ENCODE data around the gene TNRC6C.

DNA sequence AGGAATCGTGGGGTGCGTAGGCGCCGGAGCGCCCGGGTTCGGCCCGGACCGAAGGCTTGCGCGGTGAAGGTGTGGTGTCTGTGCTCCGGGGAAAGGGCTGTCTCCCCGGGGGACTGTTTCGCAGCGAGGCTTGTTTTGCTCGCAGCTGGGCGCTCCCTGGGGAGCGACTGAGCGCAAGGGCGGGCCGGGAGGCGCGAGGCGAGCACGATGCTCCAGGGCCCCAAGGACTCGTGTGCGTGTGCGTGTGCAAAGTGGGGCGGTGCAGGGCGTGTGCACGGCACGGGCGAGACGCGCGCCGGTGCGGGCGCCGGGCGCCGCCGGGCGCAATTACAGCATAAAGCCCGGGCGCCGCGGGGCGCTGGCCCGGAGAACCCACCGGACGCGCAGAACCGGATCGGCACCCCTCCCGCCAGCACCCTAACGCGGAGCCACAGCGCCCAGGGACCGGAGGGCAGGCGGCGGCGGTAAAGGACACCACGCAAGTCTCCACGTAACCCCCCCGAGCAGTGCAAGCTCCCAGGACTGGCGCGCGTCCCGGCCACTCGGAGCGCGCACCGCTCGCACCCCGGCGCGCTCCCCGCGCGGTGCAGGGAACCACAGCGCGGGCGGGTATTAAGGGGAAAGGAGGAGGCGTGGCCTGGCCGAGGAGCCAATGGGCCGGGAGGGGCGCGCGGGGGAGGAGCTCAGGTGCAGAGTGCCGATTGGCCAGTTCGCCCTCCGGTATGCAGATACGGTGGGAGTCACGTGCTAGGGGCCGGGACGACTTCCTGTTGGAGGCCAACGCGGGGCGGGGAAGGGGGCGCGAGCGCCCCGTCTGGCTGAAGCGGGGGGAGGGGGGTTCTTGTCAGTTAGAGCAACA, at the start of gene TNRC6C:
- TF ChIP-seq, protein P1, sequence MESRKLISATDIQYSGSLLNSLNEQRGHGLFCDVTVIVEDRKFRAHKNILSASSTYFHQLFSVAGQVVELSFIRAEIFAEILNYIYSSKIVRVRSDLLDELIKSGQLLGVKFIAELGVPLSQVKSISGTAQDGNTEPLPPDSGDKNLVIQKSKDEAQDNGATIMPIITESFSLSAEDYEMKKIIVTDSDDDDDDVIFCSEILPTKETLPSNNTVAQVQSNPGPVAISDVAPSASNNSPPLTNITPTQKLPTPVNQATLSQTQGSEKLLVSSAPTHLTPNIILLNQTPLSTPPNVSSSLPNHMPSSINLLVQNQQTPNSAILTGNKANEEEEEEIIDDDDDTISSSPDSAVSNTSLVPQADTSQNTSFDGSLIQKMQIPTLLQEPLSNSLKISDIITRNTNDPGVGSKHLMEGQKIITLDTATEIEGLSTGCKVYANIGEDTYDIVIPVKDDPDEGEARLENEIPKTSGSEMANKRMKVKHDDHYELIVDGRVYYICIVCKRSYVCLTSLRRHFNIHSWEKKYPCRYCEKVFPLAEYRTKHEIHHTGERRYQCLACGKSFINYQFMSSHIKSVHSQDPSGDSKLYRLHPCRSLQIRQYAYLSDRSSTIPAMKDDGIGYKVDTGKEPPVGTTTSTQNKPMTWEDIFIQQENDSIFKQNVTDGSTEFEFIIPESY (IDR thresholded peaks at IDR 0.05), result no peak
- TF ChIP-seq EGR1 (IDR thresholded peaks at IDR 0.05; ENCODE audit: low read depth in 2 of 2) (peak; percentile 29 to 52), HNF4A (conservative IDR thresholded peaks at IDR 0.05) (no peak)
- TF ChIP-seq, protein P2, sequence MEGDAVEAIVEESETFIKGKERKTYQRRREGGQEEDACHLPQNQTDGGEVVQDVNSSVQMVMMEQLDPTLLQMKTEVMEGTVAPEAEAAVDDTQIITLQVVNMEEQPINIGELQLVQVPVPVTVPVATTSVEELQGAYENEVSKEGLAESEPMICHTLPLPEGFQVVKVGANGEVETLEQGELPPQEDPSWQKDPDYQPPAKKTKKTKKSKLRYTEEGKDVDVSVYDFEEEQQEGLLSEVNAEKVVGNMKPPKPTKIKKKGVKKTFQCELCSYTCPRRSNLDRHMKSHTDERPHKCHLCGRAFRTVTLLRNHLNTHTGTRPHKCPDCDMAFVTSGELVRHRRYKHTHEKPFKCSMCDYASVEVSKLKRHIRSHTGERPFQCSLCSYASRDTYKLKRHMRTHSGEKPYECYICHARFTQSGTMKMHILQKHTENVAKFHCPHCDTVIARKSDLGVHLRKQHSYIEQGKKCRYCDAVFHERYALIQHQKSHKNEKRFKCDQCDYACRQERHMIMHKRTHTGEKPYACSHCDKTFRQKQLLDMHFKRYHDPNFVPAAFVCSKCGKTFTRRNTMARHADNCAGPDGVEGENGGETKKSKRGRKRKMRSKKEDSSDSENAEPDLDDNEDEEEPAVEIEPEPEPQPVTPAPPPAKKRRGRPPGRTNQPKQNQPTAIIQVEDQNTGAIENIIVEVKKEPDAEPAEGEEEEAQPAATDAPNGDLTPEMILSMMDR (IDR thresholded peaks at IDR 0.05; ENCODE audit: low read depth, low read length, missing input control), result no peak
